Thymus (tissue), 11 donors: ENCODE data around the gene ACTR2. TPM values are rescaled to one million over a fixed set of nuclear protein-coding genes. Genes with fewer than 3 reads are reported as not detected.
"Not testable (repeated sequence)": the region's sequence is repeated elsewhere in the genome, so short reads cannot be mapped to it uniquely, and the experiment has no call there.

ENCODE experiments used
- DNase-seq, 9 donors: peaks; one replicate each; pipeline ENCODE4 v3.0.0-alpha.2; 2013; ENCODE audit warnings: low spot score in 9 of 9, low read depth in 6 of 9, missing footprints in 1 of 9
- H3K27ac ChIP-seq, 2 donors: one replicate each; pipeline ENCODE4 v1.5.1; 2013; ENCODE audit warnings: control low read depth in 1 of 2, low read depth in 1 of 2, low read length in 1 of 2, mild to moderate bottlenecking in 1 of 2, moderate library complexity in 1 of 2
- H3K27me3 ChIP-seq, 2 donors: one replicate each; pipeline ENCODE4 v1.5.1; 2013; ENCODE audit warnings: low read length in 1 of 2; ENCODE audit not compliant: control insufficient read depth in 2 of 2, insufficient read depth in 1 of 2
- H3K36me3 ChIP-seq, 2 donors: one replicate each; pipeline ENCODE4 v1.5.1; 2013; ENCODE audit warnings: low read length in 1 of 2, mild to moderate bottlenecking in 1 of 2, moderate library complexity in 1 of 2; ENCODE audit not compliant: control insufficient read depth in 2 of 2, insufficient read depth in 2 of 2
- H3K4me1 ChIP-seq, 2 donors: one replicate each; pipeline ENCODE4 v1.5.1; 2013; ENCODE audit warnings: low read length in 2 of 2; ENCODE audit not compliant: control insufficient read depth in 2 of 2, insufficient read depth in 2 of 2
- H3K4me3 ChIP-seq, 2 donors: one replicate each; pipeline ENCODE4 v1.5.1; 2013; ENCODE audit warnings: low read length in 2 of 2, control low read depth in 1 of 2, mild to moderate bottlenecking in 1 of 2
- H3K9me3 ChIP-seq, 2 donors: one replicate each; pipeline ENCODE4 v1.5.1; 2013; ENCODE audit warnings: low read length in 1 of 2, mild to moderate bottlenecking in 1 of 2; ENCODE audit not compliant: control insufficient read depth in 2 of 2, insufficient read depth in 1 of 2
- WGBS: extraction: QIAGEN DNeasy Blood & Tissue Kit; methylation state at CpG from one replicate; pipeline ENCODE4 v1.1.7; 2013; 5-methylcytosine and 5-hydroxymethylcytosine counted together
- polyA plus RNA-seq: library from polyadenylated mRNA; stranded (reverse); fragments of 200-250 nt; gene quantifications from one replicate; pipeline ENCODE4 v1.2.3, GENCODE V29; 2013
- total RNA-seq: library from RNA; stranded (reverse); fragments of 120-200 nt; gene quantifications from one replicate; pipeline ENCODE4 v1.2.4, GENCODE V29; 2013
- donor health status: healthy.

The ACTR2 gene
- total and polyA plus RNA-seq, 2 donors = 76.2 to 166 TPM

GRCh38 chr2:65244452-65244851, 16.8 kb downstream of the ACTR2 start:
- H3K36me3 ChIP-seq = peaks cover 5 to 53% of the 10 kb centered on the region in 2 donors
- DNase-seq, H3K4me3 ChIP-seq, H3K27ac ChIP-seq, H3K4me1 ChIP-seq, H3K27me3 ChIP-seq, H3K9me3 ChIP-seq: not testable (repeated sequence)
- WGBS = 96% methylated on average over 2 of the region's 2 CpGs

GRCh38 chr2:65252640-65253039, 25.0 kb downstream of the ACTR2 start:
- no peak for DNase-seq
- no peaks in the 10 kb centered on the region for H3K9me3 ChIP-seq
- no peak overlapping the region for H3K27ac ChIP-seq
- H3K4me3 ChIP-seq = no peak overlapping the region
- H3K27me3 ChIP-seq = no peaks in the 10 kb centered on the region
- peaks cover 7 to 65% of the 10 kb centered on the region in 2 donors for H3K36me3 ChIP-seq
- no peaks in the 10 kb centered on the region for H3K4me1 ChIP-seq

GRCh38 chr2:65255356-65255755, 27.7 kb downstream of the ACTR2 start:
- no peak overlapping the region for H3K27ac ChIP-seq
- no peak for DNase-seq
- no peaks in the 10 kb centered on the region for H3K27me3 ChIP-seq
- no peak overlapping the region for H3K4me3 ChIP-seq
- no peaks in the 10 kb centered on the region for H3K9me3 ChIP-seq
- no peaks in the 10 kb centered on the region for H3K4me1 ChIP-seq
- 97% methylated on average over 6 of the region's 6 CpGs for WGBS
- H3K36me3 ChIP-seq = peaks cover 17 to 71% of the 10 kb centered on the region in 2 donors

GRCh38 chr2:65256054-65256453, 28.4 kb downstream of the ACTR2 start:
- Histone ChIP-seq H3K36me3 (peaks cover 17 to 68% of the 10 kb centered on the region in 2 donors), H3K4me1 (no peaks in the 10 kb centered on the region), H3K27me3 (no peaks in the 10 kb centered on the region), H3K27ac (no peak overlapping the region), H3K4me3 (no peak overlapping the region), H3K9me3 (no peaks in the 10 kb centered on the region)
- 96% methylated on average over 1 of the region's 1 CpG for WGBS
- DNase-seq = no peak

GRCh38 chr2:65257866-65258265, 30.2 kb downstream of the ACTR2 start:
- not testable (repeated sequence) for H3K27me3 ChIP-seq, H3K4me3 ChIP-seq, DNase-seq, H3K9me3 ChIP-seq, H3K4me1 ChIP-seq, H3K27ac ChIP-seq
- H3K36me3 ChIP-seq = peaks cover 22 to 64% of the 10 kb centered on the region in 2 donors

- Histone ChIP-seq H3K36me3 (peaks cover 23 to 63% of the 10 kb centered on the region in 2 donors), H3K4me3 (no peak overlapping the region), H3K9me3 (no peaks in the 10 kb centered on the region), H3K4me1 (peaks cover 4 to 11% of the 10 kb centered on the region in 2 donors), H3K27ac (no peak overlapping the region), H3K27me3 (no peaks in the 10 kb centered on the region)
- no peak for DNase-seq
- WGBS = 97% methylated on average over 3 of the region's 3 CpGs
Measured at GRCh38 chr2:65261676-65262075, 34.0 kb downstream of the ACTR2 start.

GRCh38 chr2:65263262-65263661, 35.6 kb downstream of the ACTR2 start:
- Histone ChIP-seq H3K27ac (no peak overlapping the region), H3K9me3 (no peaks in the 10 kb centered on the region), H3K36me3 (peaks cover 27 to 68% of the 10 kb centered on the region in 2 donors), H3K4me1 (peaks cover 8 to 13% of the 10 kb centered on the region in 2 donors), H3K27me3 (no peaks in the 10 kb centered on the region), H3K4me3 (no peak overlapping the region)
- WGBS = 94% methylated on average over 1 of the region's 1 CpG
- DNase-seq = no peak

GRCh38 chr2:65263986-65264385, 36.4 kb downstream of the ACTR2 start:
- 85% methylated on average over 7 of the region's 7 CpGs for WGBS

GRCh38 chr2:65264821-65265670, 37.4 kb downstream of the ACTR2 start:
- Histone ChIP-seq H3K27ac (no peak overlapping the region), H3K4me3 (no peak overlapping the region), H3K4me1 (peaks cover 8 to 13% of the 10 kb centered on the region in 2 donors), H3K9me3 (no peaks in the 10 kb centered on the region), H3K27me3 (no peaks in the 10 kb centered on the region), H3K36me3 (peaks cover 17 to 63% of the 10 kb centered on the region in 2 donors)
- 70% methylated on average over 8 of the region's 8 CpGs for WGBS
- peak; percentile 16 to 79 (median 63) for DNase-seq

More at GRCh38 chr2:65263986-65264385, 36.4 kb downstream of the ACTR2 start:
- peaks cover 21 to 66% of the 10 kb centered on the region in 2 donors for H3K36me3 ChIP-seq
- H3K4me3 ChIP-seq = no peak overlapping the region
- no peaks in the 10 kb centered on the region for H3K27me3 ChIP-seq
- DNase-seq = no peak
- H3K27ac ChIP-seq = no peak overlapping the region
- H3K4me1 ChIP-seq = peaks cover 8 to 13% of the 10 kb centered on the region in 2 donors
- no peaks in the 10 kb centered on the region for H3K9me3 ChIP-seq
